Adrenal gland (tissue), 12 donors: ENCODE measurements around the gene CPM. TPM values are rescaled to one million over a fixed set of nuclear protein-coding genes. Genes with fewer than 3 reads are reported as not detected.

ENCODE experiments used
- DNase-seq, 7 donors: peaks; one replicate each; pipeline ENCODE4 v3.0.0-alpha.2; 2019 to 2020
- H3K27ac ChIP-seq, 5 donors: fragments of 200-600 bp; sonication (generic) in 4 of 5; 1 replicate in 3 of 5; 2 replicates in 2 of 5; pipeline versions ENCODE4 v1.5.1 to v1.8.0; 2016 to 2020; ENCODE audit warnings: mild to moderate bottlenecking in 1 of 5
- H3K27me3 ChIP-seq: fragments of 200-600 bp; 2 replicates; pipeline ENCODE4 v1.8.0; 2021
- H3K36me3 ChIP-seq, 2 donors: fragments of 200-600 bp; replicated peaks in 1 of 2; 1 replicate in 1 of 2; 2 replicates in 1 of 2; pipeline versions ENCODE4 v1.5.1 to v1.8.0; 2018 to 2022
- H3K4me1 ChIP-seq, 2 donors: fragments of 200-600 bp; replicated peaks in 1 of 2; 1 replicate in 1 of 2; 2 replicates in 1 of 2; pipeline versions ENCODE4 v1.5.1 to v1.8.0; 2018 to 2021
- H3K4me3 ChIP-seq, 4 donors: fragments of 200-600 bp; sonication (generic) in 3 of 4; one replicate each; pipeline ENCODE4 v1.5.1; 2016 to 2018
- H3K9me3 ChIP-seq, 3 donors: fragments of 200-600 bp; sonication (generic) in 1 of 3; replicated peaks in 1 of 3; 1 replicate in 2 of 3; 2 replicates in 1 of 3; pipeline versions ENCODE4 v1.5.1 to v1.8.0; 2016 to 2021
- POLR2A ChIP-seq, 2 donors: fragments of 450-650 bp; IDR thresholded peaks; one replicate each; pipeline ENCODE4 v1.6.1; 2017; ENCODE audit warnings: antibody characterized with exemption in 2 of 2, mild to moderate bottlenecking in 2 of 2, moderate library complexity in 1 of 2
- WGBS, 4 donors: extraction: QIAGEN DNeasy Blood & Tissue Kit in 2 of 4; methylation state at CpG; one replicate each; pipeline versions ENCODE4 v1.1.5 to v1.1.7; 2013 to 2017; 5-methylcytosine and 5-hydroxymethylcytosine counted together
- intact Hi-C, 2 donors: fragments of 100-400 bp; cut with DNase I; formaldehyde crosslinking; loops; one replicate each; pipeline versions ENCODE4 v1.14.1 to v1.15.0; 2022 to 2023
- polyA plus RNA-seq, 3 donors: library from polyadenylated mRNA; stranded (reverse); fragments of 200-250 nt in 2 of 3; fragments of 350-450 nt in 1 of 3; fragmentation: Illumina TruSeq in 1 of 3; extraction: RNeasy Lipid Tissue Mini Kit (QIAGEN cat#74804) in 1 of 3; gene quantifications; one replicate each; pipeline ENCODE4 v1.2.3, GENCODE V29; 2013 to 2014
- total RNA-seq, 9 donors: library from RNA; depleted of rRNA in 4 of 9; stranded (reverse); fragments of >200 nt in 4 of 9; fragments of 120-200 nt in 1 of 9; fragmentation: NEBNext Ultra II Directional in 1 of 9; extraction: Animal tissue kit (Norgen Biotek cat#: 25700) in 1 of 9; gene quantifications; one replicate each; pipeline versions ENCODE4 v1.1.0 to v1.2.4, GENCODE V29; 2013 to 2023
- TF ChIP-seq, protein P1 (sequence below), 6 experiments: fragments of 450-650 bp in 4 of 6; fragments of 200-600 bp in 2 of 6; sonication (generic) in 1 of 6; IDR thresholded peaks; 1 replicate in 5 of 6; 2 replicates in 1 of 6; pipeline versions ENCODE4 v1.5.1 to v1.8.0; 2016 to 2021; ENCODE audit warnings: antibody characterized with exemption in 6 of 6, mild to moderate bottlenecking in 2 of 6, moderate library complexity in 1 of 6
- donor health status: healthy with polysubstance abuse.
- donor health status: Bipolar disorder and iron deficiency.
- donor health status: DM: yes; HTN: yes; CAD: no.
- donor health status: DM: no; HTN: no; CAD: no.
- donor health status: DM: no; HTN: no; CAD: no.
- donor health status: DM: yes; HTN: yes; CAD: no.

CPM gene
- total and polyA plus RNA-seq, 12 donors = 10.8 to 170 (median 53.5) TPM

DNA sequence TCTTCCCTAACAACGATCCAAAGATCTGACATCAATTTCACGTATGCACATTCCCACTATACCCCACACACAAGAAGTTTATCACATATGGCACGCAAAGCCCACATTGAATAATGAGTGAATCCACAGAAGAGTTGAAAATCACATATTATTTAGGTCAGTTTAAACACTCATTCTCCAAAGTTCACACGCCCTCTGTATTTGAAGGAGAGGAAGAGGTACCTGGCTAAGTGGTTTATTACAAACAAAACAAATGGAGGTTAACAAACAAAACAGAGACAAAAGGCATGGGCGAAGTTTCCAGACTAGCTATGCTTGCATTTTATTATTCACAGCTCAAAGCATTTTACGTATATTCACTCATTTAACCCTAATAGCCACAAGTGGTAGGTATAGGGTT, 41.8 kb downstream of the CPM start:
- no peak overlapping the region for H3K4me3 ChIP-seq
- WGBS, 4 donors = 76 to 84% (median 80%) methylated on average over 6 of the region's 6 CpGs
- no peaks in the 10 kb centered on the region for H3K9me3 ChIP-seq
- TF ChIP-seq, protein P1, sequence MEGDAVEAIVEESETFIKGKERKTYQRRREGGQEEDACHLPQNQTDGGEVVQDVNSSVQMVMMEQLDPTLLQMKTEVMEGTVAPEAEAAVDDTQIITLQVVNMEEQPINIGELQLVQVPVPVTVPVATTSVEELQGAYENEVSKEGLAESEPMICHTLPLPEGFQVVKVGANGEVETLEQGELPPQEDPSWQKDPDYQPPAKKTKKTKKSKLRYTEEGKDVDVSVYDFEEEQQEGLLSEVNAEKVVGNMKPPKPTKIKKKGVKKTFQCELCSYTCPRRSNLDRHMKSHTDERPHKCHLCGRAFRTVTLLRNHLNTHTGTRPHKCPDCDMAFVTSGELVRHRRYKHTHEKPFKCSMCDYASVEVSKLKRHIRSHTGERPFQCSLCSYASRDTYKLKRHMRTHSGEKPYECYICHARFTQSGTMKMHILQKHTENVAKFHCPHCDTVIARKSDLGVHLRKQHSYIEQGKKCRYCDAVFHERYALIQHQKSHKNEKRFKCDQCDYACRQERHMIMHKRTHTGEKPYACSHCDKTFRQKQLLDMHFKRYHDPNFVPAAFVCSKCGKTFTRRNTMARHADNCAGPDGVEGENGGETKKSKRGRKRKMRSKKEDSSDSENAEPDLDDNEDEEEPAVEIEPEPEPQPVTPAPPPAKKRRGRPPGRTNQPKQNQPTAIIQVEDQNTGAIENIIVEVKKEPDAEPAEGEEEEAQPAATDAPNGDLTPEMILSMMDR (IDR thresholded peaks at IDR 0.05) = no peak
- TF ChIP-seq POLR2A (IDR thresholded peaks at IDR 0.05) = no peak
- no peaks in the 10 kb centered on the region for H3K4me1 ChIP-seq
- intact Hi-C loops = no loop called here
- H3K36me3 ChIP-seq = no peaks in the 10 kb centered on the region
- H3K27ac ChIP-seq = no peak overlapping the region
- no peaks in the 10 kb centered on the region for H3K27me3 ChIP-seq
- no peak for DNase-seq

DNA sequence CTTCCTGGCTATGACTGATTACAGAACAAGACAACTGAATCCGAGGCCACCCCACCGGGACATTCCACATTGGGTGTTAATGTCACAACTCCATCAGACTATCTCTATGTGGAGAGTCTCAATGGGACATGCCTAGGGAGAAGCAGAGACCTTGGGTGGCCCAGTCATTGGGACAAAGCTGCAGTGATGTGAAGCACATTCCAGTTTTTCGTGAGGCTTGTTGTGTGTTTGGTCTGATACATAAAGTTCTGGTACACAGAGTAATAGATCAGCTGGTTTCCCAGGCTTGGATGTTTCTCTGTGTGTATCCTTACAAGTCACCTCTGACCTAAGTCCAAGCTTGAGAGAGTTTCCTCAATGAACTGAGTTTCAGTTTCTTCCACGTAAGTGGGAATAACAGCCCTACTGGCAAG, 42.3 kb downstream of the CPM start:
- H3K36me3 ChIP-seq = no peaks in the 10 kb centered on the region
- H3K9me3 ChIP-seq = no peaks in the 10 kb centered on the region
- intact Hi-C loops = no loop called here
- TF ChIP-seq, protein P1 (IDR thresholded peaks at IDR 0.05) = no peak
- TF ChIP-seq POLR2A (IDR thresholded peaks at IDR 0.05) = no peak
- peak overlapping the region in 1 of 5 donors; percentile 52 for H3K27ac ChIP-seq
- WGBS, 4 donors = 44 to 69% (median 57%) methylated on average over 4 of the region's 4 CpGs
- no peaks in the 10 kb centered on the region for H3K4me1 ChIP-seq
- no peak overlapping the region for H3K4me3 ChIP-seq
- no peaks in the 10 kb centered on the region for H3K27me3 ChIP-seq
- no peak for DNase-seq

DNA sequence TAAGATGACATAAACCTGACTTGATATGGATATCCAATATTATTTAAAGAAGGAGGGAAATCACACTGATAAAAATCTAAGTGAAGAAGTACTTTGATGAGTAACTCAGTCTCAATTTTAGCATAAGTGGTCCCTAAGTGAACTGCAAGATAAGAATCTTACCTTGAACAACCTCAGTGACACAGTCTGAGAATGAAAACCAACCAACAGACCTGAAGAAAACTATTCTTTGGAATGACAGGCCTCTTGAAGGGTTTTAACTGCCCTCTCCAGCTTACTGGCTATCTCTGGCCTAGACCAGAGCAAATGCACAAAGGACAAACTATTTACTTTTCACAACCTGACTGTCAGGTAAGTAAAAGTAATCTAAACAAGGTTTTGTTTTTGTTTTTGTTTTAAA, 44.7 kb downstream of the CPM start:
- DNase-seq = no peak
- TF ChIP-seq POLR2A (IDR thresholded peaks at IDR 0.05) = no peak
- TF ChIP-seq, protein P1 (IDR thresholded peaks at IDR 0.05) = no peak

DNA sequence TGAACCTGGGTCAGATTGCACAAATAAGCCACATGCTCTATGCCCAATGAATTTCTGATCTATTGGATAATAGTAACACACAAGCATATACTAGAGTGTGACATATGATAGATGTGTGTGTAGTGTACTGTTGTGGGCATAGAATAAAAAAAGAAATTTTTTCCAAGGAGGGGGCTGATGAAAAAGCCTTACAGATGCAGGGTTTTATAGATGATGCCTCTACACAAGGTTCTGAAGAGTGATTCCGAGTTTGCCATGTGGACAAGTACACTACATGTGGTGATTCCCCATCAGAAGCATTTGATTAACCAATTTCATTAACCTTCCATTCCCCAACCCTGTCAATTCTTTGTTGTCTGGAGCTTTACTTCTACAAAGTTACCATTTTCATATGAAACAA, 45.3 kb downstream of the CPM start:
- Histone ChIP-seq H3K27me3 (no peaks in the 10 kb centered on the region), H3K4me3 (no peak overlapping the region), H3K4me1 (no peaks in the 10 kb centered on the region), H3K9me3 (no peaks in the 10 kb centered on the region), H3K36me3 (no peaks in the 10 kb centered on the region), H3K27ac (no peak overlapping the region)
- TF ChIP-seq, protein P1 (IDR thresholded peaks at IDR 0.05) = no peak
- no peak for TF ChIP-seq POLR2A (IDR thresholded peaks at IDR 0.05)
- intact Hi-C loops = no loop called here
- DNase-seq = no peak
- 89 to 100% (median 94%) methylated on average over 1 of the region's 1 CpG for WGBS, 4 donors

More for the DNA sequence above, 44.7 kb downstream of the CPM start:
- Histone ChIP-seq H3K27ac (no peak overlapping the region), H3K9me3 (no peaks in the 10 kb centered on the region), H3K27me3 (no peaks in the 10 kb centered on the region), H3K4me3 (no peak overlapping the region), H3K36me3 (no peaks in the 10 kb centered on the region), H3K4me1 (no peaks in the 10 kb centered on the region)
- intact Hi-C loops = no loop called here
